CD4-positive, alpha-beta T cell treated with Interleukin-15 for 1 hour (primary cell): ENCODE data around the gene GOLGA8S.
"Not testable (repeated sequence)": the region's sequence is repeated elsewhere in the genome, so short reads cannot be mapped to it uniquely, and the experiment has no call there.

Experiments used
- DNase-seq: peaks from one replicate; pipeline ENCODE4 v3.0.0-alpha.2; 2020

The GOLGA8S gene, protein sequence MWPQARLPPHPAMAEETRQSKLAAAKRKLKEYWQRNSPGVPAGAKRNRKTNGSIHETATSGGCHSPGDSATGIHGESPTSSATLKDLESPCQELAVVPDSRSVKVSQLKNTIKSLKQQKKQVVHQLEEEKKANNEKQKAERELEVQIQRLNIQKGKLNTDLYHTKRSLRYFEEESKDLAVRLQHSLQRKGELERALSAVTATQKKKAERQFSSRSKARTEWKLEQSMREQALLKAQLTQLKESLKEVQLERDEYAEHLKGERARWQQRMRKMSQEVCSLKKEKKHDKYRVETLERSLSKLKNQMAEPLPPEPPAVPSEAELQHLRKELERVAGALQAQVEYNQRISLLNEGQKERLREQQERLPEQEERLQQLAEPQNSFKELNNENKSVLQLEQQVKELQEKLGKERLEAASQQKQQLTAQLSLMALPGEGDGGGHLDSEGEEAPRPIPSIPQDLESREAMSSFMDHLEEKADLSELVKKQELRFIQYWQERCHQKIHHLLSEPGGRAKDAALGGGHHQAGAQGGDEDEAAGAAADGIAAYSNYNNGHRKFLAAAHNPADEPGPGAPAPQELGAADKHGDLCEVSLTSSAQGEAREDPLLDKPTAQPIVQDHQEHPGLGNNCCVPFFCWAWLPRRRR

DNA sequence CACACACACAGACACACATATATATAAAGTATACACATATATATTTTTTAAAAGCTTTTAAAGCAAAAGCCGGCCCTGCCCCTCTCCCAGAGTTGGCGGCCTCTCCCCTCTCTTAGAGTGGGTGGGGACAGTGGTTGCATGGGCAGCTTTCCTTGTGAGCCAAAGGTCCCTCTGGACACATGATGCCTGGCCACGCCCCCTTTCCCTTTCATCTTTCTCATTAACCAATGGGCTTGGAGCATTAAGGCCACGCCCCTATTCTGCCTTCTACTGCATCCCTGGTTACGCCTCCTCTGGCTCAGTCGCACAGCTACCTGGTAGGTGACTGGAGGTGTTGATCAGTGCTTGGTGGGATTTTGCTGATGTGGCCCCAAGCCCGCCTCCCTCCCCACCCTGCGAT is at the start of gene GOLGA8S:
TSS of gene GOLGA8S (plus strand) at position 301 of the 400 bp plus-strand sequence. CDS start at position 363, 62 bp downstream.
- not testable (repeated sequence) for DNase-seq

DNA sequence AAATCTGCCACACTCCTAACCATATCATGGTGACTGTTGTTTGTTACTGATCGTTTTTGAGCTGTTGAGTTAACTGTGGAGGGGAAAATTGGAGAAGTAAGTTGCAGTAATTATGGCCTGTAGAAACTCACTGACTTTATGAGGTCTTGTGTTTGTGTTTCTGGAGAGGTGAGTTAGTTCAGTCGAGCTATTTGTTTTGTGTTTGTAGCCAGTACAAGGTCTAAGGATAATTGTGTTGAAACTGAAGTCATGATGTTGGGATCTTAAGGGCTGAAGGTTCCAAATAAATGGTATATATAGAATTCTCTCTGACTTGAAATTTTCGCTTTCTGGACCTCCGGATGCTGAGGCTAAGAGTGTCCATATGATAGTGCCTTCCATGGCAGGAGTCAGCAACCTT is 49.7 kb upstream of the GOLGA8S start:
- not testable (repeated sequence) for DNase-seq

DNA sequence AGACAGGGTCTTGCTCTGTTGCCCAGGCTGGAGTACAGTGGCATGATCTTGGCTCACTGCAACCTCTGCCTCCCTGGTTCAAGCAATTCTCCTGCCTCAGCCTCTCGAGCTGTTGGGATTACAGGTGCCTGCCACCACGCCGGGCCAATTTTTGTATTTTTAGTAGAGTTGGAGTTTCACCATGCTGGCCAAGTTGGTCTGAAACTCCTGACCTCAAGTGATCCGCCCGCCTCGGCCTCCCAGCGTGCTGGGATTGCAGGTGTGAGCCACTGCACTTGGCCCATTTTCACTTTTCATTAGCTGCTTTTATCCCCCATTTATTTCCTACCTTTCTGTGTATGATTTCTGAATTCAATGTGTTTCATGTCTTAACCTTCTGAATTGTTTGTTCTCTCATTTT is 48.6 kb upstream of the GOLGA8S start:
- DNase-seq: not testable (repeated sequence)

DNA sequence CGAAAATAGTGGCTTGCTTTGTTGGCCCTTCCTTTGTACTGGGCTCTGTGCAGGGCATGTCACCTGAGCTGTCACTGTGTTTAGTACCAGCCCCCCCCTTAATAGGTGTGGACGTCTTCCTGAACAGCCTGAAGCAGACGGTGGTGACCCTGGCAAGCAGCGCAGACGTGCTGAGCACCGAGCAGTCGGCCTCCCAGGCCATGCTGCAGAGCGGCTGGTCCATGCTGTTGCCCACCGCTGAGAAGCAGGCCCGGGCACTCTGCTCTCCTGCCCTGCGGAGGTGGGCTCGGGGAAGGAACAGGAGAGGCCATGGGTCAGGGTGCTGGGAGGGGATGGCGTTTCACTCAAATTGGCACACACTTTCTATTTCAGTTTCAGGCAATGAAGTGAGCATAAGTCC is 43.3 kb upstream of the GOLGA8S start:
- not testable (repeated sequence) for DNase-seq

DNA sequence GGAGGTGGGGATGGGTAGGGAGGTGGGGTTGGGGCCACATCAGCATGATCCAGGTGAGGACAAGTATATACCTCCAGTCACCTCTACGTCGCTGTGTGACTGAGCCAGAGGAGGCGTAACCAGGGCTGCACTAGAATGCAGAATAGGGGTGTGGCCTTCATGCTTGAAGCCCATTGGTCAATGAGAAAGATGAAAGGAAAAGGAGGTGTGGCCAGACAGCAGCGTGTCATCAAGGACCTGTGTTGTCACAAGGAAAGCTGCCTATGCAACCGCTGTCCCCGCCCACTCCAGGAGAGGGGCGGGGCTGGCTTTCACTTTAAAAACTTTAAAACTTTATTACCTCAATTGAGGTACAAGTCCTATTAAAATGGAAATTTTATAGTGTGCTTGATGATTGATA is 20.5 kb upstream of the GOLGA8S start, which contains the start of gene GOLGA6L26:
TSS of gene GOLGA6L26 (minus strand) at position 101 of the 400 bp plus-strand sequence. CDS start at position 40, 61 bp downstream.
- not testable (repeated sequence) for DNase-seq

DNA sequence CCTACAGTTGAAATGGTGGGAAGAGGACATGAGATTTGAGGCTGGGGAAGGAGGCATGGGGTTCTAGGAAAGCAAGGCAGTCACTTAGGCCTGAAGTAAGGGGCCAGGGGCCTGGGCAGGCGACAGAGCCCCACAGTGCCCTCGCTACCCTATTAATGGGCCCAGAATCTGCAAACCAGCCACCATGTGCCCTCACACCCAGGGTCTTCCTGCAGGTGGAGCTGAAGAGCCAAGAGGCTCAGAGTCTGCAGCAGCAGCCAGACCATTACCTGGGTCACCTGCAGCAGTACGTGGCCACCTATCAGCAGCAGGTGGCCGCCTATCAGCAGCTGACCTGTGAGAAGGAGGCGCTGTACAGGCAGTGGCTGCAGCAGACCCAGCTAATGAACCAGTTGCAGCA is 8.1 kb downstream of the GOLGA8S start:
- DNase-seq: not testable (repeated sequence)

DNA sequence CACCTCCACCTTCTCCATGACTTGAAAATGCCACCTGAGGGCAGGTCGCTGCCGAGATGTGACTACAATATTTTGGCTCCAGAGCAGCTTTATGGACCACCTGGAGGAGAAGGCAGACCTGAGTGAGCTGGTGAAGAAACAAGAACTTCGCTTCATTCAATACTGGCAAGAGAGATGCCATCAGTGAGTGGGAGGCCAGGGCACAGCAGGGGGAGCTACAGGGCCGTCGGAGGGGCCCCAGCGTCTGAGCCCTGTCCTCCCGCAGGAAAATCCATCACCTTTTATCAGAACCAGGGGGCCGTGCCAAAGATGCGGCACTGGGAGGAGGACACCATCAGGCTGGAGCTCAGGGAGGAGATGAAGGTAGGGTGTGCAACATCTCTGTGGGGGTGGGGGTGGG is 9.7 kb downstream of the GOLGA8S start:
- DNase-seq: not testable (repeated sequence)

DNA sequence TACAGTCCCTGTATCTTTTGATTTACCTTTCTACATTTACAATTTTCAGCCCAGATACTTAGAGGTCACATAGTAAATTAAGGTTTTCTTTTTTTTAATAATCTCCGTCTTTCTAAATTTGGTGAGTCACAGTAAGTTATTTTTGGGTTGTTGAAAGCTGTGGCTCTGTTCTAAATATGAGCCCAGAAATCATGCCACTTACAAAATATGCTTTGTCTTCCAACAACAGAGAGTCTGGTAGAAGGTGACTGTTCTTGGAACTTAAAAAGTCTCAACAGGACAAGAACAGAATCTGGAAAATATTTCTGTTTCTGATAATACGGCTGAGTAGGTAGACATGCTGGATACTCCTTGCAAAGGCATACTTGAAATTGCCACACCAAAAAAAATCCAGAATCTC is 16.0 kb downstream of the GOLGA8S start:
- DNase-seq: no peak

DNA sequence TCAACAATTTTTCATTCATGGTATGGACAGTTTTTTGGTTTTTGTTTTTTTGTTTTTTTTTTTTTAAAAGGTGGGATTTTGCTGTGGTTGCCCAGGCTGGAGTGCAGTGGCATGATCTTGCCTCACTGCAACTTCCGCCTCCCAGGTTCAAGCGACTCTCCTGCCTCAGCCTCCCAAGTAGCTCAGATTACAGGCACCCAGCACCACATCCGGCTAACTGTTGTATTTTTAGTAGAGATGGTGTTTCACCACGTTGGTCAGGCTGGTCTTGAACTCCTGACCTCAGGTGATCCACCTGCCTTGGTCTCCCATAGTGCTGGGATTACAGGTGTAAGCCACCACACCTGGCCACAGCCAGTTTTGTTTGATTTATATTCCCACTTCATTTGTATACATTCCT is 16.6 kb downstream of the GOLGA8S start:
- not testable (repeated sequence) for DNase-seq

DNA sequence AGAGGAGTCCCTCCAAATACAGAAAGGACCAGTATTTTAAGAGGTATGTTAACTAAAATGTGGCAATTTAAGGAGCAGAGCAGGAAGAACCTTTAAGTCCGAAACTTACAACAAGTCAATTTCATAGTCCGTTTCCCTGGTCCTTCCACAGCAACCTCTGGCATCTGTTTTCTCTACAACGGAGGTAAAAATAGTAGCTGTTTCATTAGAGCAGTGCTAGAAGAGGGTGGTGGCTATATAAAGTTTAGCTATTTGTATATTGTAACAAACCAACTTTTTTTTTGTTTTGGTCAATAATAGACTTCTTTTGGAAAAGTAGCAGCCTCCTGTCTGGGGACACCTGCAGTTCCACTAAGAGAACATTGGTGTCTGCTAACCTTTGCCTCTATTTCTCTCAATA is 17.3 kb downstream of the GOLGA8S start:
- DNase-seq: not testable (repeated sequence)

DNA sequence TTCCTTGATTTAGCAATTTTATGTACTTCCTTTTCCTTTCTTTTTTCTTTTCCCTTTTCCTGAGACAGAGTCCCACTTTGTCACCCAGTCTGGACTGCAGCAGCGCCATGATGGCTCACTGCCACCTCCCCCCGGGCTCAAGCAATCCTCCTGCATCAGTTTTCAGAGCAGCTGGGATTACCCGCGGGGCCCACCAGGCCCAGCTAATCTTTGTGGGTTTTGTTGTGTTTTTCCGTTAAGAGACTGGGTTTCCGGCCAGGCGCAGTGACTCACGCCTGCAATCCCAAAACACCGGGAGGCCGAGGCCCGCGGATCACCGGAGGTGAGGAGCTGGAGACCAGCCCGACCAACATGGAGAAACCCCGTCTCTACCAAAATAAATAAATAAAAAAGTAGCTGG is 17.7 kb downstream of the GOLGA8S start:
- no peak for DNase-seq

DNA sequence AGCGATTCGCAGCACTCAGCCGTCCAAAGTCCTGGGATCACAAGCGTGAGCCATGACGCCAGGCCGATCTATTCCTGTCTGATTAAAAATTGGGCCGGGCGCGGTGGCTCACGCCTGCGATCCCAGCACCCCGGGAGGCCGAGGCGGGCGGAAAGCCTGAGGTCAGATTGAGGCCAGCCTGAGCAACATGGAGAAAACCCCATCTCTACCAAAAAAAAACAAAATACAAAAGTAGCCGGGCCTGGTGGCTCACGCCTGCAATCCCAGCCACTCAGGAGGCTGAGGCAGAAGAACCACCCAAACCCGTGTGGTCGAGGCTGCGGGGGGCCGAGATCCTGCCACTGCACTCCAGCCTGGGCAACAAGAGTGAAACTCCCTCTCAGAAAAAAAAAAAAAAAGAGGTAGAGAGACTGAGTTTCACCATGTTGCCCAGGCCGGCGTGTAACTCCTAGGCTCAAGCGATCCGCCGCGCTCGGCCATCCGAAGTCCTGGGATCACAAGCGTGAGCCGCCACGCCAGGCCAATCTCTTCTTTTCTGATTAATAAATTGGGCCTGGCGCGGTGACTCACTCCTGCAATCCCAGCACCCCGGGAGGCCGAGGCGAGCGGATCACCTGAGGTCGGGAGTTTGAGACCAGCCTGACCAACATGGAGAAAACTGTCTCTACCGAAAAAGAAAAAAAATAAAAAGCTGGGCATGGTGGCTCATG is 18.5 kb downstream of the GOLGA8S start:
- DNase-seq: not testable (repeated sequence)

DNA sequence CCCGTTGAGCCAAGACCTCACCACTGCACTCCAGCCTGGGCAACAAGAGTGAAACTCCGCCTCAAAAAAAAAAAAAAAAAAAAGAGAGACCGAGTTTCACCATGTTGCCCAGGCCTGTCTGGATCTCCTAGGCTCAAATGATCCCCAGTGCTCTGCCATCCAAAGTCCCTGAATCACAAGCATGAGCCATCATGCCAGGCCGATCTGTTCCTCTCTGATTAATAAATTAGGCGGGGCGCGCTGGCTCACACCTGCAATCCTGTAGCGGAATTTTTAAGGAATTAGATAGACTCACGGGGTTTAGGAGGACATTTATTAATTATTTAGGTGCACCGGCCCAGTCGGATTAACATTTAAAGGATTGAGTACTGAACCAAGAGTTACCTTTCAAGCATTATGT is 19.7 kb downstream of the GOLGA8S start:
- DNase-seq: not testable (repeated sequence)

DNA sequence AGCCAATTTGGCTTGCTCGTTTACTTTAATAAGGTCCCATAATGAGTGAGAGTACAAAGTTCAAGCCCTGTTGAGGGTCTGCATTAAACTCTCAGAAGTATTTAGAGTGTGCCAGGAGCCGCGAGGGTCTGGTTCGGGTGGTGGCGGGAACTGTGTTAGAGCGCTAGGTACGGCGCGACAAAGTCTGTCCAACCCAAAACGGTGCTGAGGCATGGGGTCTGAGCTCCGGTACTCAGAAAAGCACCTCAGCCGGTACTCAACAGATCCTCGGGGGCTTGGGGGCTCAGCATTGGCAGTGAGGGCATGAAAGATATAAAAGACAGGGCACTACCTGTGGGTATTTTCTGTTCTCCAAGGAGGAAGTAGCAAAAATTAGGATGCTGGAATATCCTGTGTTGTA is 24.4 kb downstream of the GOLGA8S start:
- not testable (repeated sequence) for DNase-seq

DNA sequence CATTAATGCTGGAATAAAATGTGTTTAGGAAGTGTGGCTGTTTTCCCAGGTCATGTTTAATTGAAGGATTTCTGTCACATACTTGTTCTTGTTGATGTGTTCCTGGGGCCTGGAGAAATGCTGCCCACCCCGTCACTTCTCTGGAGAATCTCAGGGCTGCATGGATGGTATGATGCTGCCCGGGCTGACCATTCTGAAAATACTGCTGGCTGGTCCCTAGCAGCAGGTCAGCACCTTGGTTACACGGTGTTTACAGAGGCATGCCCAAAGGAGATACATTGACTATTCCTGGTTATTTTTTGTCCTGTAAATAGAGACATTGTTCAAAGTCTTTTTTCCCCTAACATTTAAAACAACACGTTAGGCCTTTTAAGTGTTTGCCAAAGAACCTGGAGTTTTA is 26.2 kb downstream of the GOLGA8S start:
- DNase-seq: not testable (repeated sequence)

DNA sequence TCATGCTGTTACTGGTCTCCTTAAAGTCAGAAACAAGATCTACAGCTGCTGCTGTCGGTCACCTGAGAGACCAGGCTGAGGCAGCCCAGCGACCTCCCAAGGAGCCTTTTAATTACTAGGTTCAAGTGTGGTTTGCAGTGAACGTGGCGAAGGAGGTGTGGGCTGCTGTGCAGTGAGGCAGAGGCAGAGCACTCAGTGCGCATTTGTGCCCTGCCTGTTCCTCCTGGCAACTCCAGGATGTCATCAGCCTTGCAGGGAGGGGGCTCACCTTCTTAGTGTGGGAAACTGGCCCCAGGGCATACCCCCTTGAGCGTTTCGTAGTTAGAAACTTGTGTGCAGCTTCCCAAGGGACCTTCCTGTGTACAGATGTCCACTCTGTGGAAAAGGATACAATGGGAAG is 26.6 kb downstream of the GOLGA8S start:
- DNase-seq: not testable (repeated sequence)

DNA sequence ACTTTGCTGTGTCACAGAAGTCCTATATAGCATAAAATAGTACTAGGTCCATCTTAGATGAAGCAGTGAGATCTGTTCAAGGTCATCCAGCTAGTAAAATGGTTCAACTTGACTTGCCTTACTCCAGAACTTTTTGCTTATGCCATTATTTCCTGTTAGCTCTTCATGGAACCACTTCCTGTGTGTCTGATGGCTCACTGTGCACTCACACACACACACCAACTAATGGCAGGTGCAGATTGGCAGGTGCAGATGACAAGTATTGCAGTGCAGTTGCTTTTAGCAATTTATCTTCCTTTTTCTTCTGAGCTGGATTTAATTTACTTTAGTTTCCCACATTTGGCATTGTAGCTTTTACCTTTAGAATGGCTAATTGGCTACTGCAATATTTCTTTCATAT is 29.8 kb downstream of the GOLGA8S start:
- DNase-seq: no peak

DNA sequence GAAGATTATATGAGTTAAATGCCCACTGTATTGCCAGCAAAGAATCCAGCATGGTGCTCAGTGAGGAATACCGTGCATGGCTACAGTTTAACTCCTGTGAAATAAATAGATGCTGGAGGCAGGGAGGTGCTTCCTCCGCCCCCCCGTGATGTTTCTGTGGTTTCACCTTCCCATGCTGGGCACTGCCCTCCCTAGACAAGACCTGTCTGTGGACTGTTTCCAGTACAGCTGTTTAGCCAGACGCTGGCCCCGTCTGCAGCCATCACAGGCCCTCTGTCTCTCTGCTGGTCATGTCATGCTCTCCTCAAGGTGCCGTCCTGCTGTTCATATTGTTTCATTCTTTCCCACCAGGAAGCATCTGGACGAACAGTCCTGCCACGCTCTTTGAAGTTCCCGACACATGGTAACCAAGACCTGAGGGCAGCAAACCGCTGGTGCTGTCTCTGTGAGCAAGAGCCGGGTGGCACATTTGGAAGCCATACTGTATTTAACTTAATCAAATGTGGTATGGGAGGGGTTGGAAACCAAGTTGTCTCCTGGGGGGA is 31.4 kb downstream of the GOLGA8S start:
- DNase-seq: no peak

DNA sequence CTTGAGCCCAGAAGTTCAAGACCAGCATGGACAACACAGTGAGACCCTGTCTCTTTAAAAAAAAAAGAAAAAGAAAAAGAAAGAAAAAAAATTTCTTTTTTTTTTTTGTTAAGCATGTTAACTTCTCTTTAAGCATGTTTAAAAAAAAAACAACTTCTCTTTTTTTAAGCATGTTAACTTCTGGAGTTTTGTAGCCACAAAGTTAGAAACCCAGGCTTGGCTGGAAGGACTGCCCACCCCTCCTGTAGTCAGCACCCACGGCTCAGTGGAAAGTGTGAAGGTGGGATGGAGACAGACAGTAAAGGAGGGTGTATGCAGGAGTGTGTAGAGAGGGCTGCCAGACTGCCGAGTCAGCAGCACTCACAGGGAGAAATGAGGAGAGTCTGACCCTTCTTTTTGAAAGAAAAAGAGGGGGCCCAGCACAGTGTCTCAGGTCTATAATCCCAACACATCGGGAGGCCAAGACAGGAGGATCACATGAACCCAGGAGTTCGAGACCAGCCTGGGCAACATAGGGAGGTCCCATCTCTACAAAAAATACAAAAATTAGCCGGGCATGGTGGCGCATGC is 33.2 kb downstream of the GOLGA8S start:
- no peak for DNase-seq

DNA sequence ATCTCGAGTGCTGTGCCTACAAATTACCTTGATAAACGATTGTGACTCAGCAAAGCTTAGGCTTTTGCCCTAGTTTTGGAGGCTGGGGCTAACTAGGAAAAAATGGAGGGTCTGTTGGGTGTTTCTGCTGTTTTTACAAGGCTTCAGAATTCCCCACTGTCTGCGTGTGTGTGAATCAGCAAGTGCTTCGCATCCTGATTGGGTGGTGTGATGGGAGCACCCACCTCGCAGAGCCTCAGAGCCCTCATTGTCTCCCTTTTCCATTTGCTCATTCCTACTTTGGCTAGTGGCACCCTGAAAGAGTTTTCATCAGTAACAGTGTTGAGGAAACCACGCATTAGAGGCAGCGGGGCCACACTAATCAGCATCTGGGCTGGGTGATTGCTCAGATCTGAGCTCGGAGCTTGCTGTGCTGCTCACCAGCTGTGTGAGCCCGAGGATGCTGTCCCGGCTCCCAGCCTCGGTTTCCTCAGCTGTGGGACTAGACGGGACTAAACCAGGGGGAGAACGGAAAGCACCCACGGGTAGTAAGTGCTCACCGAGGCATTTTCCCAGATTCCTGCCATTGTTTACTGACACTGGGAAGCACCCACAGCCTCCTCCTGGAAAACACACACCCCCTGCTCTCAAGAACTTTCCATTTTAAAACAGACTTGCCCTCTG is 40.6 kb downstream of the GOLGA8S start:
- no peak for DNase-seq

DNA sequence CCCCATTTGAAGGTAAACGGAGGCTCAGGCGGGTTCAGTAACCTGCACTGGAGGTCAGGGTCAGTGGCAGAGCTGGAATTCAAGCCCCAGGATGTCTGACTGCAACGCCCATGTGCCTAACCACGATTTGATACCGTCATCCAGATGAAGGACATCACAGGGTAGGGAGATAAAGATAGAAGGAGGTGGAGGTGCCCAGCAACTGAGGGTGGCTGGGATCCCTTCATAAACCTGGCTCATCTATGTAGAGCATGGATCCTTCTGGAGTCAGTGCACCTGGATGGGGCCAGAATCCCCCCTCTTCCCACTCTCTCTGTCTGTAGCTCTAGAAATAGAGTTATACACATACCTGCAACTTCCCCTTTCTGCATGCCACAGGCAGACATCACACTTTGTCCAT is 41.3 kb downstream of the GOLGA8S start:
- DNase-seq: no peak

DNA sequence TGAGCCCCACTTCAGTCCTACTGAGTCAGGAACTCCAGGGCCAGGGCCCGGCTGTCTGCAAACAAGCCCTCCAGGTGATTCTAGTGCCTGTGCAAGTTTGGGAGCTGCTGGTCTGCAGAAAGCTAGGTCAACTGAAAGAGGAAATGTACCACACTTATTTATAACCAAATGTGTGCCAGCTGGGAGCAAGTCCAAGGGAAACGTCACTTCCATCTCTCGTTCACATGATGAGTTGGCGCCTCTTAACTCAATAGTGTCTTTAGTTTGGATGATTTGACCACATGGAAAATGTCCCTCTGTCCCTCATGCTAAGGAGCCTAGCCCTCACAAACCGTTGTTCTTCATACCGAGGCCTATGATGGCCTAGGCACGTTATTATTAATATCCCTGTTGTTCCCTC is 43.2 kb downstream of the GOLGA8S start:
- no peak for DNase-seq
